Nephron progenitor cell (in vitro differentiated cells): ENCODE results near the gene RAPGEF5.

Experiments
- DNase-seq: peaks from one replicate; pipeline ENCODE4 v3.0.0; 2021
- H3K27ac Mint-ChIP-seq: 2 replicates; pipeline ENCODE4 v1.8.0; 2021; ENCODE audit warnings: mild to moderate bottlenecking, moderate library complexity, mixed read lengths
- H3K27me3 Mint-ChIP-seq: 2 replicates; pipeline ENCODE4 v1.8.0; 2021; ENCODE audit warnings: mild to moderate bottlenecking, low read depth, mixed read lengths; ENCODE audit not compliant: poor library complexity
- H3K36me3 Mint-ChIP-seq: 2 replicates; pipeline ENCODE4 v1.8.0; 2021; ENCODE audit warnings: low read depth, mixed read lengths
- H3K4me1 Mint-ChIP-seq: 2 replicates; pipeline ENCODE4 v1.8.0; 2021; ENCODE audit warnings: mixed read lengths
- H3K4me3 Mint-ChIP-seq: 2 replicates; pipeline ENCODE4 v1.8.0; 2021; ENCODE audit warnings: mild to moderate bottlenecking, moderate library complexity, mixed read lengths
- H3K9me3 Mint-ChIP-seq: 2 replicates; pipeline ENCODE4 v1.8.0; 2021; ENCODE audit warnings: mild to moderate bottlenecking, moderate library complexity, mixed read lengths
- CTCF ChIP-seq: fragments of 200-600 bp; sonication (generic); IDR thresholded peaks from 2 replicates; pipeline ENCODE4 v1.5.0; 2021; ENCODE audit warnings: antibody characterized with exemption

Gene RAPGEF5

DNA sequence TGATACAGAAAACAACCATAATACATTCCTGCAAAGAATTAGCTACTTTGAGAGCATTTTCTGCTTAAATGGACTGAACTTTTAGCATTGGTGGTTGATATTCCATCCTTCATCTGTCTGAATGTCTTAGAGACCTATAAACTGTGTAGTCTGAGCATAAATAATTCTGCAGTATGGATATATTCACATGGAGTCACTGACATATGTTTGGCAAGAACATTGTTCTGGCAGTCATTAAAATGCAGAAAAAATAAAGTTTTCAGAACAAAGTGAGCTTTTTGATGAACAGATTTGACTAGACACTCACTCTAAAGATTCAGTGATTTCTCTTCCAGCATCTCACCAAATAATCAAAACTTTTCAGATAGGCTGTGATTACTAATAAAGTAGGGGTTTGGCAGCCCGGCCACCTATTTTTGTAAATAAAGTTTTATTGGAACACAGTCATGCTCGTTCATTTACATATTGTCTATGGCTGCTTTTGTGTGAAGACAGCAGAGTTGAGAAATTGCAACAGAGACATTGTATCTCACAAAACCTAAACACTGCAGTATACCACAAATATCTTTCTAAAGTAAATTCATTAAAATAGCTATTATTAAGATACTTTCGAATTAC, 44.1 kb upstream of the RAPGEF5 start:
- Mint-ChIP-seq H3K27me3 (peaks cover 7% of the 10 kb centered on the region), H3K4me1 (no peaks in the 10 kb centered on the region), H3K36me3 (no peaks in the 10 kb centered on the region), H3K9me3 (no peaks in the 10 kb centered on the region), H3K27ac (no peak overlapping the region), H3K4me3 (no peak overlapping the region)
- TF ChIP-seq CTCF, result no peak
- DNase-seq, result no peak

DNA sequence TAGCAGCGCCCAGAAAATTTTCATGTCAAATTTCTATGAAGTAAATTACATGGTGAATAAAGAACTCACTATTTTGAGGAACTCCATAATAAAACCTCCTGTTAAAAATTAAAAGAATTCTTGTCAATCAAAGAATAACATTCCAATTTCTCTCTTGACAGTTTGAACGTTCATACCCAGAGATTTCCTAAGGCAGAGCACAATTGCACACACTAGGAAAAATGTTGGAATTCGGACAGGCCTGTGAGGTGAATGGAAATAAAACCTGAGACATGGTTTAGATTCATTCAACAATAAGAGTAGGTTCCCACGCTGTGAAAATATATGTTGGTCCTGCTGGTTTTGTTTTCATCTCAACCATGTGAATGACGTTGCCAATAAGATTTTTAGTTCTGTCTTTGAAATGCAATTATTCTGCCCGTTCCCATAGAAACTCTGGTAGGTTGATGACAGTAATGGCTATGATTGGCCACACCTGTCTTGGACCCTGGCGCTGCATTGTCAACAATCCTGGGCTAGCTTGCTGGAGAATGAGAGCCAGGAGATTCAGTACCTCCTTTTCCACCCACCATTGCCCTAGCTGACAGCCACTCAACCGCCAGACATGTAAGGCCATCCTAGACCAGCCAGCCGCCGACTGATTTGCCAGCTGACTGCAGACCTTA, 43.3 kb upstream of the RAPGEF5 start:
- Mint-ChIP-seq H3K4me3 (no peak overlapping the region), H3K36me3 (no peaks in the 10 kb centered on the region), H3K9me3 (no peaks in the 10 kb centered on the region), H3K27ac (no peak overlapping the region), H3K4me1 (no peaks in the 10 kb centered on the region), H3K27me3 (peaks cover 7% of the 10 kb centered on the region)
- no peak for TF ChIP-seq CTCF
- DNase-seq, result no peak

DNA sequence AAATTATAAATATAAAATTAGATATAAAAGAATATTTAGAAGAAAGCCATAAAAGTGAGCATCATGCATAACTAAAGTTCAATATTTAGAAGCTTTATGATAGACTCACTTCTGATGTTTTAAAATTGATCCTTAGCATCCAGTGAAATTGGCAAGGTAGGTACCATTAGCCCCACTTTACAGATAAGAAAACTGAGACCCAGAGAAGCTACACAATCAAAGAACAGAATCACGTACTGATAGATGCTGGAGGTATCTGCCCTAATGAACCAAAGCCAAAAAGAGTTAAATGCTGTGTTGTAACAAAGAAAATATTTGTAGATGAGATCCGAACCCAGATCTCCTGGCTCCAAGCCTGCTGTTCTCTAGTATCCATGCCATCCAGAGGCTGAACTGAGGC, 42.6 kb upstream of the RAPGEF5 start:
- Mint-ChIP-seq H3K27me3 (peaks cover 9% of the 10 kb centered on the region), H3K4me1 (no peaks in the 10 kb centered on the region), H3K9me3 (no peaks in the 10 kb centered on the region), H3K27ac (no peak overlapping the region), H3K4me3 (no peak overlapping the region), H3K36me3 (no peaks in the 10 kb centered on the region)
- DNase-seq, result no peak
- no peak for TF ChIP-seq CTCF

DNA sequence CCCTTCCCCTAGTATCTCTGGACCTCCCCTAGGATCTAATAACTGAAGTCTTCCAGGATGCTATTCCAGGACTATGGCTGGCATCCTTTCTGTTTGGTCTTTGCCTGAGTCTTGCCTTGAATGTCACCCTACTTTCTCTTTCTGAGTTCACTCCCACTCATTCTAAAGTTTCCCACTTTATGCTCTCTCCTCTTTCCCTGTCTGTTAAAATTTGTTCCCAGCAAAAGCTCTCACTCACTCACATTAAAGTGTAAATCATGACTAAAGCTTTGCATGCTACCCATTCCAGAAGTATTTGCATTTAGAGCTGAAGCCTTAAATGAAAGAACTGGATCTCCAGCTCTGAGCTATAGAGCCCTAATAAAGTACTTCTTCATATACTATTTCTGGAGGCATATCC, 42.1 kb upstream of the RAPGEF5 start:
- H3K4me3 Mint-ChIP-seq, result no peak overlapping the region
- peaks cover 10% of the 10 kb centered on the region for H3K27me3 Mint-ChIP-seq
- no peaks in the 10 kb centered on the region for H3K36me3 Mint-ChIP-seq
- H3K9me3 Mint-ChIP-seq, result no peaks in the 10 kb centered on the region
- no peak for DNase-seq
- H3K27ac Mint-ChIP-seq, result no peak overlapping the region
- TF ChIP-seq CTCF, result no peak
- no peaks in the 10 kb centered on the region for H3K4me1 Mint-ChIP-seq

GRCh38 chr7:22397981-22398380, 41.0 kb upstream of the RAPGEF5 start:
- H3K4me1 Mint-ChIP-seq, result no peaks in the 10 kb centered on the region
- no peaks in the 10 kb centered on the region for H3K9me3 Mint-ChIP-seq
- peaks cover 19% of the 10 kb centered on the region for H3K27me3 Mint-ChIP-seq
- H3K36me3 Mint-ChIP-seq, result no peaks in the 10 kb centered on the region
- no peak for TF ChIP-seq CTCF
- no peak overlapping the region for H3K4me3 Mint-ChIP-seq
- no peak overlapping the region for H3K27ac Mint-ChIP-seq
- no peak for DNase-seq

GRCh38 chr7:22395222-22395621, 38.3 kb upstream of the RAPGEF5 start:
- Mint-ChIP-seq H3K9me3 (no peaks in the 10 kb centered on the region), H3K4me1 (no peaks in the 10 kb centered on the region), H3K27me3 (peaks cover 19% of the 10 kb centered on the region), H3K4me3 (no peak overlapping the region), H3K36me3 (no peaks in the 10 kb centered on the region), H3K27ac (no peak overlapping the region)
- no peak for TF ChIP-seq CTCF
- DNase-seq, result no peak
